Transverse colon (tissue), 4 donors: ENCODE measurements around the gene DLG2.

Experiments
- CTCF ChIP-seq, 5 experiments: fragments of 200-600 bp in 3 of 5; fragments of 450-650 bp in 2 of 5; sonication (generic) in 3 of 5; IDR thresholded peaks; 1 replicate in 2 of 5; 2 replicates in 3 of 5; pipeline ENCODE4 v1.5.1; 2016 to 2017; ENCODE audit warnings: antibody characterized with exemption in 5 of 5, inconsistent platforms in 3 of 5, mild to moderate bottlenecking in 2 of 5, moderate library complexity in 1 of 5
- EP300 ChIP-seq: sonication (generic); formaldehyde crosslinking; IDR thresholded peaks from one replicate; pipeline ENCODE4 v1.6.1; 2017; ENCODE audit warnings: antibody characterized with exemption, low read depth
- POLR2A ChIP-seq: fragments of 450-650 bp; IDR thresholded peaks from one replicate; pipeline ENCODE4 v1.6.1; 2016; ENCODE audit warnings: antibody characterized with exemption, mild to moderate bottlenecking, moderate library complexity
- POLR2AphosphoS5 ChIP-seq, 3 donors: sonication (generic); formaldehyde crosslinking; IDR thresholded peaks; one replicate each; pipeline ENCODE4 v1.6.1; 2016; ENCODE audit warnings: antibody characterized with exemption in 3 of 3

- TF ChIP-seq CTCF (IDR thresholded peaks at IDR 0.05) = no peak
- no peak for TF ChIP-seq POLR2A
- TF ChIP-seq POLR2AphosphoS5 (IDR thresholded peaks at IDR 0.05) = no peak
- TF ChIP-seq EP300 = no peak
These were observed 1480.3 kb downstream of the DLG2 start for GRCh38 chr11:84146826-84147225.
